GM12892 (cell line): ENCODE data around the gene TSHZ1.

ENCODE experiments used
- DNase-seq: peaks from one replicate; pipeline ENCODE4 v3.0.0; 2011; ENCODE audit not compliant: insufficient read length
- FAIRE-seq: peaks from 2 replicates; lab custom pipeline; 2011; peaks lifted over from hg19 to GRCh38; lab: Jason Lieb, UNC
- POLR2A ChIP-seq: IDR thresholded peaks from 2 replicates; pipeline ENCODE4 v1.6.1; 2011; ENCODE audit warnings: low read depth, low read length, control low read depth
- POLR2AphosphoS5 ChIP-seq: IDR thresholded peaks from 2 replicates; pipeline ENCODE4 v1.6.1; 2011; ENCODE audit warnings: low read depth, low read length, control low read depth
- TAF1 ChIP-seq: IDR thresholded peaks from 2 replicates; pipeline ENCODE4 v1.6.1; 2011; ENCODE audit warnings: low read depth, mild to moderate bottlenecking, control low read depth, low read length, borderline replicate concordance

Gene TSHZ1

GRCh38 chr18:75189696-75190095, 20.9 kb upstream of the TSHZ1 start:
- FAIRE-seq, result no peak
- TF ChIP-seq TAF1, result no peak
- no peak for TF ChIP-seq POLR2AphosphoS5
- no peak for TF ChIP-seq POLR2A
- DNase-seq, result no peak

DNA sequence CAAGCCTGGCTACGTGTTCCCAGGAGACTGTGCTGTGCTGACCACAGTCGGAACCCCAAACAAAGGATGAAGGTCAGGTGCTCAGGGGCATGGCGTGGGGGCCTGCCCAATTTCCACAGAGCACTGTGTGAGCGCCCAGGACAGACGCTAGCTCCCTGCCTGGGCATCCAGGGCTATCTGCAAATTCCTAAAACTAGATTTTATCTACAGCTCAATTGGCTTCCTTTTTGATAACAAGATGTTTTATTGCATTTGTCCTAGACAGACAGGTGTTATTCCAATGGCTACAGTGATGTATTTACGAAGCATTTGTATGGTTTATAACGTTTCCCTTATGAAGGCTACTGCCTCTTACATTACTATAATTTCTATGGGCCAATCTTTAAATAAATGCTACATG, 17.7 kb upstream of the TSHZ1 start:
- no peak for TF ChIP-seq POLR2AphosphoS5
- no peak for TF ChIP-seq TAF1
- no peak for TF ChIP-seq POLR2A
- DNase-seq (no peak), FAIRE-seq (no peak)

DNA sequence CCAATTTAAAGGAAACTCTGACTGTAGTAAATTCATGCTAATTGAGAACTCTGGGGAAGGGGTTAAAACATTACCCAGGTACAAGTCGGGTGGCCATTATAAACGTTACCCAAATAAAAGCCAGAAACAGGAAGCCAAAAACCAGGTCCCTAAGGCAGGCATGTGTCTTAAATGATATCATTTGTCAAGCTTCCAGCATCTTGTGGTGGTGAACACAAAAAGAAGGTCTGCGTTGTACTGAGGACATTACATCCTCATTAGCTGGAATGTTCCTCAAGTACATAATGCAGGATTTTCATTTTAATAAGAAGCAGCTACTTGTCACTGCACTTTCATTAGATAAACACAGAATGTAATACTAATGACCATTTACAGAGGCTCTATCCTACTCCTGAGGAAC, 12.6 kb upstream of the TSHZ1 start:
- TF ChIP-seq POLR2A (no peak), TAF1 (no peak), POLR2AphosphoS5 (no peak)
- DNase-seq, result no peak
- FAIRE-seq, result no peak

GRCh38 chr18:75199327-75199726, 11.3 kb upstream of the TSHZ1 start:
- FAIRE-seq (no peak), DNase-seq (no peak)
- TF ChIP-seq POLR2A, result no peak
- TF ChIP-seq POLR2AphosphoS5, result no peak
- TF ChIP-seq TAF1, result no peak

- TF ChIP-seq POLR2A, result no peak
- TF ChIP-seq TAF1, result no peak
- no peak for TF ChIP-seq POLR2AphosphoS5
- FAIRE-seq (no peak), DNase-seq (no peak)
These were observed 10.5 kb upstream of the TSHZ1 start for GRCh38 chr18:75200071-75200470.

DNA sequence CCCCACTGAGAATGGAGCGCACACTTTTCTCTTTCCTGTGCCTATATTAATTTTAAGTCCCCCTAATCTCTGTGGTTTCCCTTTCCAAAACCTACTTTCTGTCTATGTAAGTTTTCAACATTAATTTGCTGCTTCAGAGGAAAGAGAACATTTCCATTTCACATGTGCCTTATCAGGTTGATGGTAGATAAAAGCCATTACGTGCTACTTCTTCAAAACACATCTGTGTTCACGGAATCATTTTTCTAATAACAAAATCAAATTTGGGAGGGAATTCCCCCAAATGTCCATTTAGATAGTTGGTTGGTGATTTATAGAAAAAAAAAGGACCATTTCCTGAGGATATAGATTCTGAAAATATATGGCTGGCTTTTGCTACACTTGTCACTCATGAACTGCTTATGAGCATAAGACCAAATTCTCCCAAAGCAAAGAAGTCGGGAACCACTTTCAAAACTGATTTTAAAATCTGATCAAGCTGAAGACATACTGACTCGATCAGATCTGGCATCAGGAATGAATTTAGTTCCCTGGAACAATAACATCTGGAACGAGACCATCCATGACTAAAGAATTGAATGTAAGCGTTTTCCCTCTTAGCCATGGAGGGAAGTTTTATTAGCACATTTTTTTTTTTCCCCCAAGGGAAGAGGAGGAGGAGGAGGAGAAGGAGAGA, 9.9 kb upstream of the TSHZ1 start:
- DNase-seq (no peak), FAIRE-seq (no peak)
- TF ChIP-seq POLR2A, result no peak
- TF ChIP-seq TAF1, result no peak
- TF ChIP-seq POLR2AphosphoS5, result no peak

DNA sequence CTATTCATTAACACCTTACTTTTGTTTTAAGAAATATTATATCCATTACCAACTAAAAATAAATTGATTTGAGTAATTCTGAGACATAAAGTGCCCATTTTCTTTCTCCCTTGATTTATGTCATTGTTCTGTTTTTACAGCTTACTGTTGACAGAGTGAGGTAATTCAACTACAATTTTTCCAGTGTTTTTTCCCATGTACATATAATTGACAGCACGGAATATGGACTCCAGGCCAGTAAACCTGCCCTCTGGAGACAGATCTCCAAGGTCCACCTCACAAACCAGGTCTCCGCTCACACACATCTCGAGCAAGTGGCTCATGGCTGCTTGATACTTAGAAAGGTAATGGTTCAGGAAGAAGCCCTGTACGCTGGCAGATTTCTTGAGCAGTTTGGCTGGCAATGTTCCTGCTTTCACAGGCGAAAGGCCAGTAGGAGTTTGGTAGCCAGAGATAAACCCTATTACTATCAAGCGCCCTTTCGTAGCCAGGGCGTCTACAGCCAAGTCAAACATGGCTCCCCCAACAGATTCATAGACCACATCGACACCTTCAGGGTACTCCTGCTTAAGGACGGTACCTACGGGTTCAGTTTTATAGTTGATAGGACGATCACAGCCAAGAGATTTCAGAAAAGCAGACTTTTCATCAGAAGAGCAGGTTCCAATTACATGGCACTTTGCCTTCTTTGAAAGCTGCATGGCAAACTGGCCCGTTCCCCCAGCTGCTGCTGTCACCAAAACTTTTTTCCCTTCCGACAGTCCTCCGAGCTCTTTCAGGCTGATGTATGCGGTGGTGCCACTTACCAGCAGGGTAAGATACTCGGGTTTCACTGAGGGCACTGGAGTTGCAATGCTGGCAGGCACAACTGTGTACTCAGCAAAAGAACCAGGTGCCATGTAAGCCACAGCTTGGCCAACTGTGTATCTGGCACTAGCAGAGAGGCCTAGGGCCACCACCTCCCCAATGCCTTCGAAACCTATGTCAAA, 9.0 kb upstream of the TSHZ1 start:
- no peak for FAIRE-seq
- no peak for DNase-seq
- TF ChIP-seq POLR2AphosphoS5 (no peak), TAF1 (no peak), POLR2A (no peak)

GRCh38 chr18:75202696-75203365, 7.8 kb upstream of the TSHZ1 start:
- DNase-seq (no peak), FAIRE-seq (no peak)
- TF ChIP-seq TAF1 (no peak), POLR2A (no peak), POLR2AphosphoS5 (no peak)

- FAIRE-seq (no peak), DNase-seq (no peak)
- TF ChIP-seq POLR2AphosphoS5, result no peak
- no peak for TF ChIP-seq POLR2A
- no peak for TF ChIP-seq TAF1
These were observed 7.0 kb upstream of the TSHZ1 start for GRCh38 chr18:75203416-75204268.

DNA sequence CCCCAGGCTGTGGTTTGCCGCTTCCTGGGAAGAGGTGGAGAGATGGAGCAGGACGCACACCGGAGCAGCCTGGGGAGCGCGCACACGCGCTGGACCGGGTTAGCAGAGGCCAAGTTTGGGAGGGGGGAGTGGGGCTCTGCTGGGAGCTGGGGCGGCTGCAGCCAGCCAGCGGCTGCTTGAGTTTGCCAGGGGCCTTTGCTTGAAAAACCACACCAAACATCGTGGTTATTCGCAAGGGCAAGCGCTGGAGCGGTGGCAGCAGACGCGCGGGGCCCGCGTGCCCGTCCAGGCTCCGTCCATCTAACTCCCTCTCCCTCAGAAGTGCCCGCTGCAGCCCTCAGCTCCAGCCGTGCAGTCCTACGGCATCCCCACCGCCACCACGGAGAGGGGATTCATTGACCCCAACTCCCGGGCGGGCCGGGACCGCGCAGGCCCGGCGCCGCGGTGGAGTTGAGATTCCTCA, 6.3 kb upstream of the TSHZ1 start:
- FAIRE-seq (no peak), DNase-seq (no peak)
- TF ChIP-seq POLR2A, result no peak
- no peak for TF ChIP-seq POLR2AphosphoS5
- no peak for TF ChIP-seq TAF1
